Vagina (tissue), 2 donors: Measurements from ENCODE around the gene SYMPK. TPM values are rescaled to one million over a fixed set of nuclear protein-coding genes. Genes with fewer than 3 reads are reported as not detected.
A peak's percentile ranks its signal among the peaks of the same experiment; 100 is the strongest.

ENCODE experiments used
- DNase-seq, 2 donors: peaks; one replicate each; pipeline ENCODE4 v3.0.0-alpha.2; 2017; ENCODE audit errors: extremely low spot score in 2 of 2
- H3K27ac ChIP-seq: fragments of 200-600 bp; sonication (generic); one replicate; pipeline ENCODE4 v1.5.1; 2019
- H3K27me3 ChIP-seq: fragments of 200-600 bp; sonication (generic); one replicate; pipeline ENCODE4 v1.5.1; 2019
- H3K36me3 ChIP-seq, 2 donors: fragments of 200-600 bp; sonication (generic); one replicate each; pipeline ENCODE4 v1.5.1; 2017 to 2019
- H3K4me1 ChIP-seq: fragments of 200-600 bp; sonication (generic); one replicate; pipeline ENCODE4 v1.5.1; 2019
- H3K4me3 ChIP-seq, 2 donors: fragments of 200-600 bp; sonication (generic); 1 replicate in 1 of 2; 2 replicates in 1 of 2; pipeline ENCODE4 v1.5.1; 2016 to 2019
- H3K9me3 ChIP-seq: fragments of 200-600 bp; sonication (generic); one replicate; pipeline ENCODE4 v1.5.1; 2019
- POLR2A ChIP-seq, 2 donors: fragments of 450-650 bp; IDR thresholded peaks; one replicate each; pipeline ENCODE4 v1.6.1; 2017; ENCODE audit warnings: antibody characterized with exemption in 2 of 2, mild to moderate bottlenecking in 2 of 2, moderate library complexity in 2 of 2
- POLR2AphosphoS5 ChIP-seq, 2 donors: sonication (generic); formaldehyde crosslinking; IDR thresholded peaks; one replicate each; pipeline ENCODE4 v1.9.0; 2017; ENCODE audit warnings: antibody characterized with exemption in 2 of 2, mild to moderate bottlenecking in 2 of 2, low read depth in 1 of 2; ENCODE audit not compliant: insufficient read depth in 1 of 2
- intact Hi-C: fragments of 100-400 bp; cut with DNase I; formaldehyde crosslinking; loops from one replicate; pipeline ENCODE4 v1.15.1; 2023
- total RNA-seq: library from RNA; depleted of rRNA; stranded (reverse); fragments of >200 nt; gene quantifications from one replicate; pipeline ENCODE4 v1.2.3, GENCODE V29; 2016
- TF ChIP-seq, protein P1 (sequence below), 3 experiments: fragments of 450-650 bp in 2 of 3; fragments of 200-600 bp in 1 of 3; sonication (generic) in 1 of 3; IDR thresholded peaks; one replicate each; pipeline ENCODE4 v1.5.1; 2017 to 2019; ENCODE audit warnings: antibody characterized with exemption in 3 of 3, mild to moderate bottlenecking in 2 of 3, moderate library complexity in 2 of 3

The SYMPK gene
- total RNA-seq, 1 donor from 2014 or later: 43.2 TPM

DNA sequence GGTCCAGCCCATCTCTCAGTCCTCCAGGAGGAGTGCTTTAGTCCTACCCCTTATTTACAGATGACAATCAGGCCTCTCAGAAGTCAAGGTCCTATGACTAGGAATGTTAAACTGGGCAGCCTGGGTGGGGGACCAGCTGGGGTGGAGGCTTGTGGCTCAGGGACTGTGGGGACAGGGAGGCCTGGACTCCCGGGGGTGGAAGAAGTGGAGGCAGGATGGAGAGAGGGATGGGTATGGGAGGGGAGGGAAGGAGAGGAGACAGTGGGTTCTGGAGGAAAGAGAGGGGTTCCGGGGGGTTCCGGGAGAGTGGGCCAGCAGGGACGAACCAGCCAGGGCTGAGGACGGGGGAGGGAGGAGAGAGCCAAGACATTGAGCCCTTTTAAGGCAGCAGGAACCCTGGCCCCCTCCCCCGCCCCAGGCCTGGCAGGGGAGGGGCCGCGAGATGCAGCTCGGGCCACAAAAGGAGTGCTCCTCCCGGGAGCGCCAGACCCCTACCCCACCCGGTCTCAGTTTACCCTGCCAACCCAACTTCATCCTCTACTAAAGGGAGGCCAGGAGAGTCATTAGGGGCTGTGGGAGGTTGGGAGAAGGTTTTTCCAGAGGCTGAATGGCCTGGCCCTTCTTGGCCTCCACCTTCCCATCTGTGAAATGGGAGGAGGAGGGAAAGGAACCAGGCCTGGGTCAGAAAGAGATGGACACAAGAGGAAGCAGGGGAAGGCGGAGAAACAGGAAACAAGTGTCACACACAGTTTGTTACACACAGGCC is 82.3 kb downstream of the SYMPK start:
- H3K27ac ChIP-seq: peak overlapping the region; percentile 90

DNA sequence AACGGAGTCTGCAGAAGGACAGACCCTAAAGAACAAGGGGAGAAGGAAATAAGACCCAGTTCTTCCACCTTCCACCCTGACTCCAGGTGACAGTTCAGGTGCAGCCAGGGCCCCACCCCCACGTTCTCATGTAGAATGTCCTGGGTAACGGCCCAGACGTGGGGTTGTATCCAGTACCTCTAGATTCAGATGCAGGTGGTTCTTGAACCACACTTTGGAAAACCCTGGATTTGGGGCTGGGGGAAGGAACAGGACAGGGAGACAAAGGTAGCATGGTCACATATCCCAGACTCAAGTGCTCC is 82.8 kb downstream of the SYMPK start:
- peaks cover 0 to 18% of the 10 kb centered on the region in 2 donors for H3K36me3 ChIP-seq
- intact Hi-C loops: no loop called here
- no peak for TF ChIP-seq POLR2A (IDR thresholded peaks at IDR 0.05)
- TF ChIP-seq, protein P1, sequence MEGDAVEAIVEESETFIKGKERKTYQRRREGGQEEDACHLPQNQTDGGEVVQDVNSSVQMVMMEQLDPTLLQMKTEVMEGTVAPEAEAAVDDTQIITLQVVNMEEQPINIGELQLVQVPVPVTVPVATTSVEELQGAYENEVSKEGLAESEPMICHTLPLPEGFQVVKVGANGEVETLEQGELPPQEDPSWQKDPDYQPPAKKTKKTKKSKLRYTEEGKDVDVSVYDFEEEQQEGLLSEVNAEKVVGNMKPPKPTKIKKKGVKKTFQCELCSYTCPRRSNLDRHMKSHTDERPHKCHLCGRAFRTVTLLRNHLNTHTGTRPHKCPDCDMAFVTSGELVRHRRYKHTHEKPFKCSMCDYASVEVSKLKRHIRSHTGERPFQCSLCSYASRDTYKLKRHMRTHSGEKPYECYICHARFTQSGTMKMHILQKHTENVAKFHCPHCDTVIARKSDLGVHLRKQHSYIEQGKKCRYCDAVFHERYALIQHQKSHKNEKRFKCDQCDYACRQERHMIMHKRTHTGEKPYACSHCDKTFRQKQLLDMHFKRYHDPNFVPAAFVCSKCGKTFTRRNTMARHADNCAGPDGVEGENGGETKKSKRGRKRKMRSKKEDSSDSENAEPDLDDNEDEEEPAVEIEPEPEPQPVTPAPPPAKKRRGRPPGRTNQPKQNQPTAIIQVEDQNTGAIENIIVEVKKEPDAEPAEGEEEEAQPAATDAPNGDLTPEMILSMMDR (IDR thresholded peaks at IDR 0.05): no peak
- no peak for TF ChIP-seq POLR2AphosphoS5 (IDR thresholded peaks at IDR 0.05; ENCODE audit: insufficient read depth in 1 of 2, low read depth in 1 of 2)
- H3K4me1 ChIP-seq: peaks cover 70% of the 10 kb centered on the region
- no peaks in the 10 kb centered on the region for H3K9me3 ChIP-seq
- H3K27ac ChIP-seq: peak overlapping the region; percentile 90
- DNase-seq: no peak
- peak overlapping the region; percentile 46 to 67 for H3K4me3 ChIP-seq
- H3K27me3 ChIP-seq: no peaks in the 10 kb centered on the region

More for the DNA sequence above, 82.3 kb downstream of the SYMPK start:
- Histone ChIP-seq H3K27me3 (no peaks in the 10 kb centered on the region), H3K4me3 (peak overlapping the region; percentile 46 to 67), H3K36me3 (peaks cover 0 to 23% of the 10 kb centered on the region in 2 donors), H3K9me3 (no peaks in the 10 kb centered on the region), H3K4me1 (peaks cover 73% of the 10 kb centered on the region)
- intact Hi-C loops: no loop called here
- TF ChIP-seq, protein P1 (IDR thresholded peaks at IDR 0.05): no peak
- peak in 1 of 2 donors; percentile 11 for TF ChIP-seq POLR2AphosphoS5 (IDR thresholded peaks at IDR 0.05; ENCODE audit: insufficient read depth in 1 of 2, low read depth in 1 of 2)
- no peak for TF ChIP-seq POLR2A (IDR thresholded peaks at IDR 0.05)
- no peak for DNase-seq

DNA sequence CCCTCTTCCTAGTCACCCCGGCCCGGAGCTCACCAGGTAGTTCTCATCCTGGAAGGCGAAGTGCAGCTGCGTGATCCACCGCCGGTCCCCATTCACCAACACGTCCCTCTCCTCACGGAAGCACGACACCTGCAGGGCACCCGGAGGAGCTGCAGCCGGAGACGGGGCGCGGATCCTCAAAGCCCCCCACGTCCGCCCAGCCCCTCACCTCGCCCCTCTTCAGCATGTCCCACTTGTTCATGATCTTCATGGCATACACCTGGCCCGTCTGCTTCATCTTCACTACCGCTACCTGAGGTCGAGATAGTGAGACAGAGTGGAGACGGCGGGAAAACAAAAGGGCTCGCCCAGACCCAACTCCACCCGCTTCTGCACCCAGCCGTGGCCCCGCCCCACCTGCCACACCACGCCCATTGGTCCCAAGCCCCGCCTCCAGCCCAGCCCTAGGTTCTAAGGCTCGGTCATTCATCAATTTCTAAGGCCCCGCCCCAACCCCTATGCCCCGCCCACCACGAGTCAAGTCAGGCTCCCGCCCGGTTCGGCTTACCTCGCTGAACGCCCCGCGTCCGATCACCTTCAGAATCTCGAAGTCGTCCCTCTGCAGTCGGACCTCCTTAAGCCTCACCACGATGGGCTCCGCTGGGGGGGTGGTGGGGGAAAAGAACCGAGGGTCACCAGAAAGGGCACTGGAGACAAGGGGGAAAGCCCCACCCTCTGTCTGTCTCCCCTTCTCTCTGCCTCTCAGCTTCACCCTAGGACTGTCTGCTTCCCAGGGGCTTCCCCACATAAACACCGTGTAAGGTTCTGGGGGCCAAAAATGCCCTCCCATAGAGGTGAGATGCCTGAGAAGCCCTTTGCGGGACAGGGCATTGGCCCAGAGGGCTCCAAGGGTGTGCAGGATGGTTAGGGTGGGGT is 83.5 kb downstream of the SYMPK start:
- no peaks in the 10 kb centered on the region for H3K9me3 ChIP-seq
- H3K4me3 ChIP-seq: peak overlapping the region; percentile 46 to 67
- DNase-seq: no peak
- peaks cover 63% of the 10 kb centered on the region for H3K4me1 ChIP-seq
- H3K27me3 ChIP-seq: no peaks in the 10 kb centered on the region
- intact Hi-C loops: no loop called here
- H3K27ac ChIP-seq: peak overlapping the region; percentile 90
- H3K36me3 ChIP-seq: peaks cover 0 to 23% of the 10 kb centered on the region in 2 donors
- TF ChIP-seq POLR2AphosphoS5 (IDR thresholded peaks at IDR 0.05; ENCODE audit: insufficient read depth in 1 of 2, low read depth in 1 of 2) (peak in 1 of 2 donors; percentile 18), POLR2A (IDR thresholded peaks at IDR 0.05) (no peak)
- TF ChIP-seq, protein P1 (IDR thresholded peaks at IDR 0.05): peak in 2 of 3 experiments; percentile 25 to 48

DNA sequence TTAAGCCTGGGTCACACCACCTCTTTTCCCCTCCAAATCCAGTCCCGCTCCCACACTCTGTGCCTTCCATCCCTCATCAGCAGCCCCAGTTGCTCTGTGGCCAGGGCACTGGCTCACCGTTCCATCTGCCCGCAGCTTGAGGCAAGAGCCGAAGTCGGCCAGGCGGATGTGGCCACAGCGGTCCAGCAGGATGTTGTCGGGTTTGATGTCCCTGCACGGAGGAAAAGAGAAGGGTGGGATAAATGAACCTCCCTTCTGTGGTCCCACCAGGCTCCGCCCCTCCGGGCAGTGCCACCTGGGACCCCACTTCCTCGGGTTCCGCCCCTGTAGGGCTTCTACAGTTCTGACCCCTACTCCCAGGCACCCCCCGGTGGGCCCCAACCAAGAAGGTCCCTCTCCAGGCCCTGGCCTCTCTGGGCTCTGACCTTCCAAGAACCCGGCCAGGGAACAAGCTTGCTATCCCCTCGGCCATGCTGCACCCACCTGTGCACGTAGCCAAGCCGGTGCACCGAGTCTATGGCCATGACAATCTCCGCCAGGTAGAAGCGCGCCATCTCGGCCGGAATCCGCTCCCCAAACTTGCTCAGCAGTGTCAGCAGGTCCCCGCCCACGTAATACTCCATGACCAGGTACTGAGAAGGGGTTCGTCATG is 84.8 kb downstream of the SYMPK start:
- Histone ChIP-seq H3K4me3 (no peak overlapping the region), H3K9me3 (no peaks in the 10 kb centered on the region), H3K36me3 (peaks cover 0 to 23% of the 10 kb centered on the region in 2 donors), H3K27ac (no peak overlapping the region), H3K27me3 (no peaks in the 10 kb centered on the region), H3K4me1 (peaks cover 50% of the 10 kb centered on the region)
- intact Hi-C loops: no loop called here
- TF ChIP-seq POLR2AphosphoS5 (IDR thresholded peaks at IDR 0.05; ENCODE audit: insufficient read depth in 1 of 2, low read depth in 1 of 2) (no peak), POLR2A (IDR thresholded peaks at IDR 0.05) (no peak)
- TF ChIP-seq, protein P1 (IDR thresholded peaks at IDR 0.05): no peak
- no peak for DNase-seq
